GM19452 (cell line): ENCODE results near the gene CPLANE2.
"Not testable (repeated sequence)": the region's sequence is repeated elsewhere in the genome, so short reads cannot be mapped to it uniquely, and the experiment has no call there.

Source experiments
- ATAC-seq: cut with Tn5 transposase; IDR thresholded peaks from one replicate; pipeline ENCODE4 v1.9.1; 2021; ENCODE audit not compliant: unreplicated experiment

The CPLANE2 gene

GRCh38 chr1:16231331-16232315, 5.4 kb downstream of the CPLANE2 start:
- ATAC-seq = no peak

- no peak for ATAC-seq
Observed at GRCh38 chr1:16230744-16231143, 6.2 kb downstream of the CPLANE2 start.

- no peak for ATAC-seq
Observed at GRCh38 chr1:16229976-16230740, 6.8 kb downstream of the CPLANE2 start.

- ATAC-seq = no peak
Observed at GRCh38 chr1:16226490-16227179, 10.3 kb downstream of the CPLANE2 start.

- no peak for ATAC-seq
Observed at GRCh38 chr1:16226129-16226489, 10.9 kb downstream of the CPLANE2 start.

GRCh38 chr1:16224472-16224871, 12.5 kb downstream of the CPLANE2 start:
- no peak for ATAC-seq

GRCh38 chr1:16222716-16223115, 14.3 kb downstream of the CPLANE2 start:
- not testable (repeated sequence) for ATAC-seq

- no peak for ATAC-seq
Observed at GRCh38 chr1:16221499-16221898, 15.5 kb downstream of the CPLANE2 start.

GRCh38 chr1:16219968-16220500, 16.9 kb downstream of the CPLANE2 start:
- no peak for ATAC-seq

GRCh38 chr1:16218674-16219071, 18.3 kb downstream of the CPLANE2 start:
- ATAC-seq = no peak

GRCh38 chr1:16218014-16218673, 18.8 kb downstream of the CPLANE2 start:
- ATAC-seq = no peak

GRCh38 chr1:16217061-16217785, 19.8 kb downstream of the CPLANE2 start:
- peak; percentile 75 for ATAC-seq

- ATAC-seq = no peak
Observed at GRCh38 chr1:16215882-16216753, 20.9 kb downstream of the CPLANE2 start.

GRCh38 chr1:16215240-16215639, 21.7 kb downstream of the CPLANE2 start:
- not testable (repeated sequence) for ATAC-seq

GRCh38 chr1:16213544-16213943, 23.4 kb downstream of the CPLANE2 start:
- not testable (repeated sequence) for ATAC-seq

GRCh38 chr1:16213013-16213412, 24.0 kb downstream of the CPLANE2 start:
- no peak for ATAC-seq

GRCh38 chr1:16212251-16212961, 24.6 kb downstream of the CPLANE2 start, which contains the start of gene ARHGEF19:
TSS of gene ARHGEF19 (minus strand) at chr1:16212652. CDS start at chr1:16209054, 3,598 bp downstream.
- no peak for ATAC-seq

GRCh38 chr1:16211824-16212223, 25.2 kb downstream of the CPLANE2 start:
- ATAC-seq = no peak
